ENCODE measurements around the gene TMEM272. TPM values are rescaled to one million over a fixed set of nuclear protein-coding genes. Genes with fewer than 3 reads are reported as not detected.

The TMEM272 gene
- polyA plus RNA-seq, 1 donor (not counting 4 experiments of a cell fraction or from before 2014, with no cell fraction given): not detected

- H3K9me3 ChIP-seq (ENCODE audit: control insufficient read depth, low read depth, low read length): no peaks in the 10 kb centered on the region
- H3K27ac ChIP-seq (ENCODE audit: control insufficient read depth, insufficient read depth, low read length): no peak overlapping the region
- no peak overlapping the region for H2AFZ ChIP-seq (ENCODE audit: control insufficient read depth, low read length)
- H3K4me3 ChIP-seq (ENCODE audit: control insufficient read depth in 2 of 3, extremely low read depth in 1 of 3, insufficient read depth in 2 of 3, low read depth in 1 of 3, low read length in 3 of 3): no peak overlapping the region
- H3K4me1 ChIP-seq (ENCODE audit: control insufficient read depth, extremely low read depth, insufficient read depth, low read length): peaks cover 7% of the 10 kb centered on the region
- H3K4me2 ChIP-seq (ENCODE audit: control insufficient read depth, extremely low read depth, insufficient read depth, low read depth, low read length): no peak overlapping the region
- H3K36me3 ChIP-seq (ENCODE audit: control insufficient read depth in 2 of 2, extremely low read depth in 1 of 2, insufficient read depth in 2 of 2, low read length in 2 of 2): no peaks in the 10 kb centered on the region
- DNase-seq (ENCODE audit: low read depth, low spot score) (no peak), FAIRE-seq (no peak)
- H3K9me1 ChIP-seq (ENCODE audit: control insufficient read depth, extremely low read depth, insufficient read depth, low read length): no peaks in the 10 kb centered on the region
- H3K9ac ChIP-seq (ENCODE audit: control insufficient read depth, extremely low read depth, insufficient read depth, low read length): no peak overlapping the region
- dilution Hi-C loops (cut with MboI; ENCODE audit: extremely low pct_ligation_motif_present, low sequenced_read_pairs): no loop called here
- TF ChIP-seq EZH2 (IDR thresholded peaks at IDR 0.05; ENCODE audit: low read length): no peak
- TF ChIP-seq CTCF (optimal IDR thresholded peaks at IDR 0.05 in 1 of 3, IDR thresholded peaks at IDR 0.05 in 1 of 3, conservative IDR thresholded peaks at IDR 0.05 in 1 of 3; ENCODE audit: extremely low read depth in 1 of 3, insufficient read depth in 2 of 3, low read length in 3 of 3): no peak
- peaks cover 21% of the 10 kb centered on the region for H3K27me3 ChIP-seq (ENCODE audit: control insufficient read depth, extremely low read depth, insufficient read depth, low read length)
- no peaks in the 10 kb centered on the region for H4K20me1 ChIP-seq (ENCODE audit: control insufficient read depth, extremely low read depth, insufficient read depth, low read length)
- no peaks in the 10 kb centered on the region for H3K79me2 ChIP-seq (ENCODE audit: control insufficient read depth, insufficient read depth, low read length)
Observed at GRCh38 chr13:51828730-51829567, 16.0 kb downstream of the TMEM272 start.

- Histone ChIP-seq H3K27me3 (ENCODE audit: control insufficient read depth, extremely low read depth, insufficient read depth, low read length) (peaks cover 19% of the 10 kb centered on the region), H3K9me3 (ENCODE audit: control insufficient read depth, low read depth, low read length) (no peaks in the 10 kb centered on the region), H3K4me1 (ENCODE audit: control insufficient read depth, extremely low read depth, insufficient read depth, low read length) (peaks cover 7% of the 10 kb centered on the region), H4K20me1 (ENCODE audit: control insufficient read depth, extremely low read depth, insufficient read depth, low read length) (no peaks in the 10 kb centered on the region), H2AFZ (ENCODE audit: control insufficient read depth, low read length) (no peak overlapping the region), H3K27ac (ENCODE audit: control insufficient read depth, insufficient read depth, low read length) (no peak overlapping the region), H3K4me2 (ENCODE audit: control insufficient read depth, extremely low read depth, insufficient read depth, low read depth, low read length) (no peak overlapping the region), H3K9ac (ENCODE audit: control insufficient read depth, extremely low read depth, insufficient read depth, low read length) (no peak overlapping the region), H3K79me2 (ENCODE audit: control insufficient read depth, insufficient read depth, low read length) (no peaks in the 10 kb centered on the region), H3K9me1 (ENCODE audit: control insufficient read depth, extremely low read depth, insufficient read depth, low read length) (no peaks in the 10 kb centered on the region), H3K36me3 (ENCODE audit: control insufficient read depth in 2 of 2, extremely low read depth in 1 of 2, insufficient read depth in 2 of 2, low read length in 2 of 2) (no peaks in the 10 kb centered on the region), H3K4me3 (ENCODE audit: control insufficient read depth in 2 of 3, extremely low read depth in 1 of 3, insufficient read depth in 2 of 3, low read depth in 1 of 3, low read length in 3 of 3) (no peak overlapping the region)
- FAIRE-seq (no peak), DNase-seq (ENCODE audit: low read depth, low spot score) (no peak)
- no peak for TF ChIP-seq EZH2 (IDR thresholded peaks at IDR 0.05; ENCODE audit: low read length)
- TF ChIP-seq CTCF (optimal IDR thresholded peaks at IDR 0.05 in 1 of 3, IDR thresholded peaks at IDR 0.05 in 1 of 3, conservative IDR thresholded peaks at IDR 0.05 in 1 of 3; ENCODE audit: extremely low read depth in 1 of 3, insufficient read depth in 2 of 3, low read length in 3 of 3): no peak
- dilution Hi-C loops (cut with MboI; ENCODE audit: extremely low pct_ligation_motif_present, low sequenced_read_pairs): no loop called here
Observed at GRCh38 chr13:51827254-51827653, 17.7 kb downstream of the TMEM272 start.
